HEK293 (cell line): ENCODE results near the gene IPO5.

Source experiments
- CTCF ChIA-PET: fragments of 350-600 bp; formaldehyde crosslinking; extraction: SDS; loops from one replicate; lab custom pipeline; 2021; ENCODE audit warnings: antibody characterized with exemption; lab: Yijun Ruan, JAX
- POLR2A ChIA-PET: fragments of 300-600 bp; formaldehyde crosslinking; extraction: SDS; loops from one replicate; lab custom pipeline; 2020; ENCODE audit warnings: antibody characterized with exemption, inconsistent platforms; lab: Yijun Ruan, JAX
- H3K27ac ChIP-seq: fragments of 200-500 bp; sonication (Bioruptor generic); 2 replicates; pipeline ENCODE4 v1.5.1; 2014; ENCODE audit warnings: low read depth, low read length, control low read depth, inconsistent platforms; ENCODE audit errors: extremely low read depth
- H3K36me3 ChIP-seq, 2 experiments: fragments of 200-500 bp in 1 of 2; sonication (Bioruptor generic) in 1 of 2; 1 replicate in 1 of 2; 2 replicates in 1 of 2; pipeline ENCODE4 v1.5.1; 2014 to 2017; ENCODE audit warnings: inconsistent platforms in 2 of 2, low read length in 2 of 2; ENCODE audit not compliant: control insufficient read depth in 2 of 2, insufficient read depth in 1 of 2
- H3K4me1 ChIP-seq: fragments of 200-500 bp; sonication (Bioruptor generic); 2 replicates; pipeline ENCODE4 v1.5.1; 2014; ENCODE audit warnings: mild to moderate bottlenecking, low read length, inconsistent platforms; ENCODE audit not compliant: control insufficient read depth, insufficient read depth
- H3K4me3 ChIP-seq: 2 replicates; pipeline ENCODE4 v1.5.1; 2011; ENCODE audit warnings: low read depth, mild to moderate bottlenecking, control low read depth, low read length, moderate library complexity
- H3K9me3 ChIP-seq: fragments of 200-500 bp; sonication (Bioruptor generic); 2 replicates; pipeline ENCODE4 v1.5.1; 2014; ENCODE audit warnings: low read depth, low read length, inconsistent platforms; ENCODE audit not compliant: control insufficient read depth, insufficient read depth
- BCL11B ChIP-seq: fragments of 450-650 bp; formaldehyde crosslinking; IDR thresholded peaks from 2 replicates; pipeline ENCODE4 v1.5.1; 2016; ENCODE audit warnings: low read depth, missing biosample characterization, missing genetic modification characterization
- BCL6B ChIP-seq: fragments of 450-650 bp; formaldehyde crosslinking; IDR thresholded peaks from 2 replicates; pipeline ENCODE4 v1.5.1; 2017; ENCODE audit warnings: missing biosample characterization, missing genetic modification characterization
- GLIS2 ChIP-seq: fragments of 450-650 bp; formaldehyde crosslinking; IDR thresholded peaks from 2 replicates; pipeline ENCODE4 v1.5.1; 2016; ENCODE audit warnings: missing biosample characterization, missing genetic modification characterization
- IKZF3 ChIP-seq: fragments of 450-650 bp; IDR thresholded peaks from 2 replicates; pipeline ENCODE4 v1.5.0; 2018; ENCODE audit warnings: missing biosample characterization, mild to moderate bottlenecking, missing genetic modification characterization, moderate library complexity
- KLF1 ChIP-seq: fragments of 450-650 bp; formaldehyde crosslinking; IDR thresholded peaks from 2 replicates; pipeline ENCODE4 v1.5.1; 2016; ENCODE audit warnings: missing biosample characterization, missing genetic modification characterization
- KLF17 ChIP-seq: fragments of 450-650 bp; formaldehyde crosslinking; IDR thresholded peaks from 2 replicates; pipeline ENCODE4 v1.5.1; 2016; ENCODE audit warnings: missing biosample characterization, missing genetic modification characterization
- KLF7 ChIP-seq: fragments of 450-650 bp; formaldehyde crosslinking; IDR thresholded peaks from 2 replicates; pipeline ENCODE4 v1.5.1; 2016; ENCODE audit warnings: missing biosample characterization, missing genetic modification characterization, borderline replicate concordance
- OSR2 ChIP-seq: fragments of 450-650 bp; formaldehyde crosslinking; IDR thresholded peaks from 2 replicates; pipeline ENCODE4 v1.5.1; 2016; ENCODE audit warnings: missing biosample characterization, missing genetic modification characterization
- REST ChIP-seq: fragments of 450-650 bp; formaldehyde crosslinking; IDR thresholded peaks from 2 replicates; pipeline ENCODE4 v1.5.1; 2016; ENCODE audit warnings: missing biosample characterization, missing genetic modification characterization
- SETDB1 ChIP-seq: IDR thresholded peaks from one replicate; pipeline ENCODE4 v1.6.1; 2017; ENCODE audit warnings: mild to moderate bottlenecking, low read length, moderate library complexity, mixed read lengths; ENCODE audit not compliant: insufficient read length
- ZBTB17 ChIP-seq: fragments of 450-650 bp; formaldehyde crosslinking; IDR thresholded peaks from 2 replicates; pipeline ENCODE4 v1.5.1; 2016; ENCODE audit warnings: missing biosample characterization, missing genetic modification characterization
- ZBTB48 ChIP-seq: fragments of 450-650 bp; formaldehyde crosslinking; IDR thresholded peaks from 2 replicates; pipeline ENCODE4 v1.5.1; 2016; ENCODE audit warnings: missing biosample characterization, missing genetic modification characterization
- ZNF112 ChIP-seq: fragments of 450-650 bp; formaldehyde crosslinking; IDR thresholded peaks from 2 replicates; pipeline ENCODE4 v1.5.0; 2017; ENCODE audit warnings: missing biosample characterization, missing genetic modification characterization
- ZNF184 ChIP-seq: fragments of 450-650 bp; IDR thresholded peaks from 2 replicates; pipeline ENCODE4 v1.5.1; 2018; ENCODE audit warnings: missing biosample characterization, mild to moderate bottlenecking, missing genetic modification characterization
- ZNF23 ChIP-seq: fragments of 450-650 bp; formaldehyde crosslinking; IDR thresholded peaks from 2 replicates; pipeline ENCODE4 v1.5.1; 2016; ENCODE audit warnings: missing biosample characterization, missing genetic modification characterization, borderline replicate concordance
- ZNF311 ChIP-seq: fragments of 450-650 bp; formaldehyde crosslinking; IDR thresholded peaks from 2 replicates; pipeline ENCODE4 v1.5.1; 2017; ENCODE audit warnings: missing biosample characterization, missing genetic modification characterization, borderline replicate concordance
- ZNF366 ChIP-seq: fragments of 450-650 bp; formaldehyde crosslinking; conservative IDR thresholded peaks from 2 replicates; pipeline ENCODE4 v1.5.1; 2016; ENCODE audit warnings: missing biosample characterization, missing genetic modification characterization
- ZNF37A ChIP-seq: fragments of 450-650 bp; IDR thresholded peaks from 2 replicates; pipeline ENCODE4 v1.5.1; 2018; ENCODE audit warnings: missing biosample characterization, missing genetic modification characterization
- ZNF426 ChIP-seq: fragments of 450-650 bp; formaldehyde crosslinking; IDR thresholded peaks from 2 replicates; pipeline ENCODE4 v1.5.1; 2017; ENCODE audit warnings: missing biosample characterization, missing genetic modification characterization, mild to moderate bottlenecking, inconsistent platforms, moderate library complexity
- ZNF510 ChIP-seq: fragments of 450-650 bp; formaldehyde crosslinking; IDR thresholded peaks from 2 replicates; pipeline ENCODE4 v1.5.1; 2018; ENCODE audit warnings: mild to moderate bottlenecking, missing genetic modification characterization, missing biosample characterization; ENCODE audit not compliant: insufficient replicate concordance
- ZNF544 ChIP-seq: fragments of 450-650 bp; formaldehyde crosslinking; IDR thresholded peaks from 2 replicates; pipeline ENCODE4 v1.5.0; 2017; ENCODE audit warnings: missing biosample characterization, missing genetic modification characterization
- ZNF561 ChIP-seq: fragments of 450-650 bp; IDR thresholded peaks from 2 replicates; pipeline ENCODE4 v1.5.1; 2018; ENCODE audit warnings: missing biosample characterization, missing genetic modification characterization, borderline replicate concordance
- ZNF571 ChIP-seq: fragments of 450-650 bp; formaldehyde crosslinking; IDR thresholded peaks from 2 replicates; pipeline ENCODE4 v1.5.0; 2017; ENCODE audit warnings: missing biosample characterization, missing genetic modification characterization
- ZNF600 ChIP-seq: fragments of 450-650 bp; formaldehyde crosslinking; IDR thresholded peaks from 2 replicates; pipeline ENCODE4 v1.5.1; 2016; ENCODE audit warnings: missing biosample characterization, missing genetic modification characterization
- ZNF660 ChIP-seq: fragments of 450-650 bp; IDR thresholded peaks from 2 replicates; pipeline ENCODE4 v1.5.1; 2018; ENCODE audit warnings: missing biosample characterization, mild to moderate bottlenecking, missing genetic modification characterization
- ZNF664 ChIP-seq: fragments of 450-650 bp; formaldehyde crosslinking; IDR thresholded peaks from 2 replicates; pipeline ENCODE4 v1.5.1; 2016; ENCODE audit warnings: missing biosample characterization, missing genetic modification characterization
- ZNF677 ChIP-seq: fragments of 450-650 bp; IDR thresholded peaks from 2 replicates; pipeline ENCODE4 v1.5.0; 2018; ENCODE audit warnings: missing biosample characterization, mild to moderate bottlenecking, missing genetic modification characterization, moderate library complexity
- ZNF792 ChIP-seq: fragments of 450-650 bp; formaldehyde crosslinking; IDR thresholded peaks from 2 replicates; pipeline ENCODE4 v1.5.1; 2016; ENCODE audit warnings: missing biosample characterization, missing genetic modification characterization
- ZSCAN30 ChIP-seq: fragments of 450-650 bp; IDR thresholded peaks from 2 replicates; pipeline ENCODE4 v1.5.1; 2018; ENCODE audit warnings: missing biosample characterization, mild to moderate bottlenecking, missing genetic modification characterization, moderate library complexity

Gene IPO5

GRCh38 chr13:98048265-98048664, 94.8 kb downstream of the IPO5 start:
- Histone ChIP-seq H3K9me3 (no peaks in the 10 kb centered on the region), H3K27ac (no peak overlapping the region), H3K4me3 (no peak overlapping the region), H3K4me1 (no peaks in the 10 kb centered on the region; the same call in 1 of the 2 replicates), H3K36me3 (no peaks in the 10 kb centered on the region)
- no peak for TF ChIP-seq ZNF37A (tag by site-specific recombination)
- TF ChIP-seq ZNF792 (tag by site-specific recombination), result no peak
- TF ChIP-seq ZNF561 (tag by site-specific recombination), result no peak
- TF ChIP-seq KLF1 (tag by site-specific recombination), result no peak
- no peak for TF ChIP-seq ZNF426 (tag by site-specific recombination)
- no peak for TF ChIP-seq ZNF311 (tag by site-specific recombination)
- no peak for TF ChIP-seq ZSCAN30 (tag by site-specific recombination)
- TF ChIP-seq KLF7, result no peak
- no peak for TF ChIP-seq GLIS2 (tag by site-specific recombination)
- TF ChIP-seq ZNF23 (tag by site-specific recombination), result no peak
- TF ChIP-seq OSR2 (tag by site-specific recombination), result no peak
- no peak for TF ChIP-seq ZNF510 (tag by site-specific recombination)
- TF ChIP-seq SETDB1, result no peak
- TF ChIP-seq ZBTB48 (tag by site-specific recombination), result no peak
- ChIA-PET POLR2A (no interaction called here), CTCF (no interaction called here)

GRCh38 chr13:98050041-98050466, 96.6 kb downstream of the IPO5 start:
- Histone ChIP-seq H3K36me3 (no peaks in the 10 kb centered on the region), H3K9me3 (no peaks in the 10 kb centered on the region), H3K4me3 (no peak overlapping the region), H3K27ac (no peak overlapping the region), H3K4me1 (no peaks in the 10 kb centered on the region; the same call in 1 of the 2 replicates)
- CTCF ChIA-PET, result interaction anchor here (0.8 kb wide), 1 partner anchor 547 kb away, joined by 7 read pairs; no protein-coding TSS in a partner anchor
- POLR2A ChIA-PET, result no interaction called here
- TF ChIP-seq ZNF37A (tag by site-specific recombination) (peak; percentile 67; the same call in 1 of the 2 replicates), ZNF112 (tag by site-specific recombination) (peak; percentile 70; the same call in 1 of the 2 replicates), ZBTB17 (peak; percentile 75), ZNF561 (tag by site-specific recombination) (peak; percentile 93), ZNF664 (tag by site-specific recombination) (no peak), ZNF544 (tag by site-specific recombination) (peak; percentile 91), REST (tag by site-specific recombination) (0 out of 2 replicates have a peak, but pooled peaks have one; percentile 12), ZNF426 (tag by site-specific recombination) (no peak), BCL6B (tag by site-specific recombination) (peak; percentile 79), ZNF184 (tag by site-specific recombination) (peak; percentile 90), ZNF366 (tag by site-specific recombination) (0 out of 2 replicates have a peak, but pooled peaks have one; percentile 22), ZNF600 (tag by site-specific recombination) (peak; percentile 35; the same call in 1 of the 2 replicates), BCL11B (tag by site-specific recombination) (no peak), KLF17 (tag by site-specific recombination) (no peak), ZNF571 (tag by site-specific recombination) (0 out of 2 replicates have a peak, but pooled peaks have one; percentile 64), ZNF660 (tag by site-specific recombination) (peak; percentile 75; the same call in 1 of the 2 replicates), ZNF677 (tag by site-specific recombination) (peak; percentile 82; the same call in 1 of the 2 replicates), IKZF3 (tag by site-specific recombination) (0 out of 2 replicates have a peak, but pooled peaks have one; percentile 25)
